Hair follicle dermal papilla cell (primary cell): Measurements from ENCODE around the gene HDDC2. TPM values are rescaled to one million over a fixed set of nuclear protein-coding genes. Genes with fewer than 3 reads are reported as not detected.

Source experiments
- total RNA-seq: library from RNA; depleted of rRNA; stranded (reverse); fragments of >200 nt; gene quantifications from 2 replicates; pipeline ENCODE4 v1.2.3, GENCODE V29; 2012

Gene HDDC2
- total RNA-seq, result 52.6 and 61.9 TPM in 2 replicates

GRCh38 chr6:125301435-125302391 lies at the start of gene HDDC2:
Gene HDDC2 (minus strand): TSS chr6:125301967. CDS start chr6:125301932, 35 bp downstream.

Other genes with a start within 250 kb of the HDDC2 start
- gene TPD52L1, start 148.2 kb downstream of the HDDC2 start, total RNA-seq, result 11.1 and 12.8 TPM in 2 replicates